ENCODE measurements around the gene NISCH.

GRCh38 chr3:52514576-52514975, 59.2 kb downstream of the NISCH start:
- TF ChIP-seq ARNT (IDR thresholded peaks at IDR 0.05) (no peak), BHLHE40 (IDR thresholded peaks at IDR 0.05; ENCODE audit: borderline replicate concordance) (no peak), FOXK2 (IDR thresholded peaks at IDR 0.05) (no peak), FOXA1 (IDR thresholded peaks at IDR 0.05) (no peak), CTBP1 (IDR thresholded peaks at IDR 0.05; ENCODE audit: borderline replicate concordance) (no peak), ZNF384 (IDR thresholded peaks at IDR 0.05) (no peak), NFRKB (IDR thresholded peaks at IDR 0.05) (no peak)

All from HEK293T (cell line).